ENCODE data around the gene TULP1. TPM values are rescaled to one million over a fixed set of nuclear protein-coding genes. Genes with fewer than 3 reads are reported as not detected.

TULP1 gene
- total and polyA plus RNA-seq, 2 of the 8 experiments (the other 6 are each of a cell fraction or from before 2014, with no cell fraction given), result 3.2 to 6.8 TPM

DNA sequence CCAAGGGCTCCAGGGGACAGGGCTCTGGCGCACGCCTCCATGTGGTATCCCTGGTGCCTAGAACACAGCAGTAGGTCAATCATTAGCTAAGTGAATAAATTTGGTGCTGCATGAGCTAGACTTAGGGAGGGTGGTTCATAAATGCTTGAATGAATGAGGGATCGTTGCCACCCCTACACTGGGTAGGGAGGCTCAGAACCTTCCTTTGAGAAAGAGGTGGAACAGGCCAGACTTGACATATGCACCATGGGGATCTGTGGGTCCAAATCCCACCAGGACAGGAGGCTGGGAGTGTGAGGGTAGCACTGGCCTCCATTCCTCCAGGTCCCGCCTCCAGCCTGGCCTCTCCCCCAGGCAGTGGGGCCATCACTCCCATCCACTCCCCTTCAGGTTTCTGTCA is 29.6 kb downstream of the TULP1 start (continued):
- TF ChIP-seq SP4 (IDR thresholded peaks at IDR 0.05; ENCODE audit: low read length) (no peak), CEBPB (IDR thresholded peaks at IDR 0.05; ENCODE audit: low read depth, low read length) (no peak), SAP30 (IDR thresholded peaks at IDR 0.05; ENCODE audit: insufficient read depth, insufficient replicate concordance, low read length) (no peak), FOSL1 (IDR thresholded peaks at IDR 0.05; ENCODE audit: insufficient read depth, low read depth, low read length) (no peak), YY1 (IDR thresholded peaks at IDR 0.05; ENCODE audit: low read depth, low read length) (no peak)
